IPS DF 4.7 (cell line): ENCODE results near the gene SLX9.

ENCODE experiments used
- DNase-seq: peaks from one replicate; pipeline ENCODE4 v3.0.0-alpha.2; 2013; ENCODE audit warnings: low spot score; ENCODE audit errors: extremely low read depth

Gene SLX9, protein sequence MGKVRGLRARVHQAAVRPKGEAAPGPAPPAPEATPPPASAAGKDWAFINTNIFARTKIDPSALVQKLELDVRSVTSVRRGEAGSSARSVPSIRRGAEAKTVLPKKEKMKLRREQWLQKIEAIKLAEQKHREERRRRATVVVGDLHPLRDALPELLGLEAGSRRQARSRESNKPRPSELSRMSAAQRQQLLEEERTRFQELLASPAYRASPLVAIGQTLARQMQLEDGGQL

DNA sequence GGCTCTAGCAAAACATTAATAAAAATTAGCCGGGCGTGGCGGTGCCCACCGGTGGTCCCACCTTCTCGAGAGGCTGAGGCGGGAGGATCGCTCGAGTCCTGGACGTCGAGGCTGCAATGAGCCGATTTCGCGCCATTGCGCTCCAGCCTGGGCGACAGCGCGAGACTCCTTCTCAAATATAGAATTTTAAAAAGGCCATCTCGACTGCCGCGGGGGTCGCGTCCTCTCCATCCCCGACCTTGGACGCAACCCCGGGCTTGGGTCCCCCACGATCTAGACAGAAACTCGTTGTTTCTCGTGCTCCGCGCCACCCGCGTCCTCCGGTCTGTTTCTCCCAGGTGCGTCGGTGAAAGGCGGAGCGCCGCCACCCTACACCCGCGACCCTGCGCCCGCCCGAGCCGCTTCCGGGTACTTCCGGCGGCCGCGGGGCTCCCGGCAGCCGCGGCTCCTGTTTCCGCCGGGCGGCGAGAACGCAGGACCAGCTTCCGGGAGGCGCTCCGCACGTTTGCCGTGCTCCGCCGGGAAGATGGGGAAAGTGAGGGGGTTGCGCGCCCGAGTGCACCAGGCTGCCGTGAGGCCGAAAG lies at the start of gene SLX9:
SLX9 (plus strand) TSS at position 498 of the 584 bp plus-strand sequence; CDS start at position 527, 29 bp downstream.
- peak; percentile 36 for DNase-seq

DNA sequence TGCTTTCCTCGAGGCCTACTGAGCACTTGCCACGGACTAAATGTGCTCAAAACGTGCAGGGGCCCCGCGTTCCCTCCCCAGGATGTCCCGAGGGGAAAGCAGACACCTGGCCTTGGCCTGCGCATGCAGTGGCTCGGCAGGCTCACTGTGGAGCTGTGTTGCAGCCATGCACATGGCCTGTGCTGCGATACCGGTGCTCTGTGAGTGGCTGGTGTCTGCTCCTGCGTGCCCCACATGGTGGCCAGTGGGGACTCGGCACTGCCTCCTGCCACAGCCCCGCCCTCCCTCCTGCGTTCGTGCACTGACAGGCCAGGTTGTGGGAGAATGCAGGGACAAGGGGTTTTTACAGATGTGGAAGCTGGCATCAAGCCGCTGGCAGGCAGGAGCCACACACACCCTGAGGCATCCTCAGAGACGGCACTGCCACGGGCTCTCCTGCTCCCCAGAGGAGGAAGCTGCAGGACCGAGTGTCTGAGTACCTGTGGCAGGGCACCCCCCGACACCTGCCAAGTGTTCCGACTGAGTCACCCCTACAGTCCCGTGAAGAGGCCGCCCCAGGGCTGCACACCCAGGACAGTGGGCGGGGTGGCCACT lies 49.4 kb upstream of the SLX9 start:
- DNase-seq = no peak

DNA sequence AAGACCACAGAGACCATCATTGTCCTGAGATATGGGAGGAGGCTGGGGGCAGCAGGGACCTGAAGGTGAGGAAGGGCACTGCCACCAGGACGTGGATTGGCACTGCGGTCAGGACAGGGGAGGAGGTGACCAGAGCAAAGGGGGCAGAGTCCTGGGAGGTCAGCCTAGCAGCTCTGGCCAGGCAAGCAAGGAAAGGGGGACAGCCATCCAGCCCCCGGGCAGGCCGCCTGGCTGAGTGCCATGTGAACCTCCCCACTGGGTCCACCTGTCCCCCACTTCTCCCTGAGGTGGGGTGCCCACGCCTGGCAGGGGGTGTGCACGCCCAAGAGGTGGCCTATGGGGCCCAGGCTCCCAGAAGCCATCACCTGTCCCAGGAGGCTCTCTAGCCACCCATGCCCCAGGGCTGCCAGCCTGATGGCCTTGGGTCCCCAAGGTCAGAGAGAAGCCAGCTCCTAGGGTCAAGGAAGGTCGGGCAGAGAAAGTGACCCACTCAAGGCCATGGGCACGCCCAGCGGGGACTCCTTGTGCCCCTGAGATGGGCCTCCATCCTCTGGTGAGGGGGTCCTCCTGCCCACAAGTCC lies 48.8 kb upstream of the SLX9 start:
- DNase-seq = no peak

DNA sequence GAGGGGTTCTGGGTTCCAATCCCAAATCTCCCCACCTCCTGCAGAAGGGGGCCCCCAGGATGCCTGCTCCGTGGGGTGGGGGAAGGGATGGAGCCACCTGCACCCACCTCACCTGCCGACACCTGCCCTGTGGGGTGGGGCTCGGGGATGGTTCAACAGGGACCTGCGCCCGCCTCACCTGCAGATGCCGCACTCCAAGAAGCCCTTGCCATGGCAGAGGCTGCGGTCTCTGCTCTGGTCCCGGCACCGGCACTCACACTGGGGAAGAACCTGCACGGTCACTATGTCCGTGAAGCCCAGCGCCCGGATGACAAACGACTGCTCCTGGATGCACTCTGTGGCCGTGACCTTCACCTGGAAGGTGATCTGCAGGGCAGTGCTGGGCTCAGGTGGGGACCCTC lies 48.2 kb upstream of the SLX9 start:
- no peak for DNase-seq

DNA sequence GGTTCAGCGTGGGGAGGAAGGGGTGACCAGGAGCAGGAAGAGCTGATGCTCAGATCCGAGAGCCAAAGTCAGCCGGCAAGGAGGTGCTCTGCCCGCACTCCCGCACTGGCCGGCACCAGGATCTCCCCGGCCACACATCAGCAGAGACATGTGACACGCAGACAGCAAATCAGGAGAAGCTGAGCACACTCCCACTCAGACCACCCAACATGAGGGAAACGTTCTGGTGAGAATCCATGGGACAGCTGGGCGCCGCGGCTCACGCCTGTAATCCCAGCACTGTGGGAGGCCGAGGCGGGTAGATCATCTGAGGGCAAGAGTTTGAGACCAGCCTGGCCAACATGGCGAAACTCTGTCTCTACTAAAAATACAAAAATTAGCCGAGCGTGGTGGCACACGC lies 47.7 kb upstream of the SLX9 start:
- DNase-seq = no peak

DNA sequence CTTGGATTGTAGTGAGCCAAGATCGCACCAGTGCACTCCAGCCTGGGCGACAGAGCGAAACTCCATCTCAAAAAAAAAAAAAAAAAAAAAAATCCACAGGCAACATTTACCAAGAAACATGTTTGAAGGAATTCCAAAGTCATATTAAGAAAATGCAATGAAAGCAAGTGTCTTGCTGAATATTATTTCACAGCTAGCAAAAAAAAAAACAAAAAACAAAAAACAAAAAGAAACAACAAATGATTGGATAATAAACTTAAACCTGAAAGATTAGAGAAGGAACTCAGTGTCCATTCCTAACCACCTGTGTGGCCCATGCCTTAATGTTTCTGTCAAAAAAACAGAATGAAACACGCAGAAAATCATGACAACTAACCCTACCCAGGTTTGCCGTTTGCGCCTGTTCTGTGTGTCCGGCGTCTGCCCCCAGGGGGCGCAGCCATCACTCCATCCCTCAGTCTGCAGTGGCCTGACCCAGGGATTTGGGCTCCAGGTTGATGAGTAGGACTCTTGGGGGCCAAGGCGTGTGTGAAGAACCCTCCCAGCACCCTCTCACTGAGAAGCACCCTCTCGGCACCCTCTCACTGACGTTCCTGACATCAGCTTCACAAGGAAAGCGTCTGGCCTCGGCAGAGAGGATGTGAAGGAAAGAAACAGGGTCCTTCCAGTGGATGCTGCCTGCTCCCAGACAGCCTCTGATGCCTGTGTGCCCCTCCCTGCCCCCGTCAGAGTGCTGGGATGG lies 47.1 kb upstream of the SLX9 start:
- DNase-seq = no peak

DNA sequence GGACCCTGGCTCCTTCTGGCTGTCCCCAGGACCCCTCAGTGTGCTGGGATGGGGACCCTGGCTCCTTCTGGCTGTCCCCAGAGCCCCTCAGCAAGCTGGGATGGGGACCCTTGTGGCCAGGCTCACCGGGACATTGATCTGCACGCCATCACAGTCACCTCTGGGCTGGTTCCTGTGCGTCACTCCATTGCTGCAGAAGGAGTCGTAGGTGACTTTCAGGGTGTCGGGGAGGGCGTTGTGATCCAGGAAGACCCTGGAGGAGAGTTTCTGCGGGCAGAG lies 46.6 kb upstream of the SLX9 start:
- no peak for DNase-seq

DNA sequence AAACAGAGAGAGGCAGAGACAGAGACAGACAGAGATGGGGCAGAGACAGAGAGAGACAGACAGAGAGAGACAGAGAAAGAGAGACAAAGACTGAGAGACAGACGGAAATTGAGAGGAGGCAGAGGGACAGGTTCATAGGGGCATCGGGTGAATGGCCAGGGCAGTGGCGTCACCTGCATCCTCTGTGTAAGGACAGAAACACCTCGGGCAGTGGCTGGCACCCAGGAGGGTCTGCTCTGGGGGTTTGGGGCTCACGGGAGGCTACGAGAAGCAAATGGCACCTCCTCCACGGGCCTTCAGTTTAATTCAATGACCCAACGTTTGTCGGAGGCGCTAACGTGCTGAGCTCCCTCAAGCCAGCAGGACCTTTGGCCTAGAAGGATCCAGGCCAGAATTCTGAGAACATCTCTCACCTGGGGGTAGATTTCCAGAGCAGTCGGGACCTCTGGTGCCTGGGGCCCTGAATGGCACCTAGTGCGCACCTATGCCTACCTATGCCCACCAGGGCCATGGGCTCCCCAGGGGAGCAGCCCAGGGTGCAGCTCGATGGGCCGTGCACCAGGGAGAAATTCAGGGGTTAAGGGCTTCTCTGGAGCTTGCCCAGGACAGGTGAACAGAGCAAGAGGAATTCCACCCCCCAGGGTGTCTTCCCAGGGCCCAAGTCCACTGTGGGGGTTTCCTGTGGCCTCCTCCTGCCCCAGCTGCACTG lies 45.7 kb upstream of the SLX9 start:
- DNase-seq = no peak

DNA sequence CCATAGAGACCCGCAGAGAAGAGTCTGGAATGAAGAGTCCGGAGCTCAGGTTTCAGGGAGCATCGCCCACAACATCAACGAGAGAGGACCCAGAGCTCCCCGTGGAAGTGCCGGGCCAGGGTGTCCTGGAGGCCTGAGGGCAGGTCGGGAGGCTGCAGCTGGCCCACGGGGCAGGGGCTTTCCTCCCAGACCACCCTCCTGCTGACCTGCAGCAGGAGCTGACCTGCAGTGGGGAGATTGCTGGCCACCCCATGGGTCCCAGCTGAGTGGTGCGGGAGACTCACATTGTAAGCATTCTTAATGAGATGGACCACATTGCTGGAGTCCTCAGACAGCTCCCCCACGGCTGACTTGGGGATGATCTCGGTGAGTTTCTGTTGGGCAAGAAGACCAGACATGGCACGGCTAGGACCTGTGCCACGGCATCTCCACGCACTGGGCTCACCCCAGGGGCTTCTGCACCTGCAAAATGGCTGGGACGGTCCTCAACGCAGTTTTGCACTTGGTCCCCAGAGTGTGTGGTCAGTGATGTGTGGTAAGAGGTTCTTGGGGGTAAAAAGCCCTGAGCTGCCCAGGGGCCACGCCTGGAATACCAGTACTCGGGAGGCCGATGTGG lies 45.0 kb upstream of the SLX9 start:
- DNase-seq = no peak

DNA sequence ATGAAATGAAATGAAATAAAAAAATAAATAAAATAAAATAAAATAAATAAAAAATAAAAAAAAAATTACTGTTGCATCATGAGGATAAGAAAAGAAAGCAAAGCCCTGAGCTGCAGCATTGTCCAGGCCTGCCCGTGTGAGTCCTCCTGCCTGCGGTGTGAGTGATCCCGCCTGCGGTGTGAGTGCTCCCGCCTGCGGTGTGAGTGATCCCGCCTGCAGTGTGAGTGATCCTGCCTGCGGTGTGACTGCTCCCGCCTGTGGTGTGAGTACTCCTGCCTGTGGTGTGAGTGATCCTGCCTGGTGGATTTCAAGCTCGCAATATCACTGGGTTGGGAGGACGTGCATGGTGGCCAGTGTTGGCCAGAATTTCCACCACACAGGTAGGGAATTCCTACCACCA lies 44.0 kb upstream of the SLX9 start:
- no peak for DNase-seq

DNA sequence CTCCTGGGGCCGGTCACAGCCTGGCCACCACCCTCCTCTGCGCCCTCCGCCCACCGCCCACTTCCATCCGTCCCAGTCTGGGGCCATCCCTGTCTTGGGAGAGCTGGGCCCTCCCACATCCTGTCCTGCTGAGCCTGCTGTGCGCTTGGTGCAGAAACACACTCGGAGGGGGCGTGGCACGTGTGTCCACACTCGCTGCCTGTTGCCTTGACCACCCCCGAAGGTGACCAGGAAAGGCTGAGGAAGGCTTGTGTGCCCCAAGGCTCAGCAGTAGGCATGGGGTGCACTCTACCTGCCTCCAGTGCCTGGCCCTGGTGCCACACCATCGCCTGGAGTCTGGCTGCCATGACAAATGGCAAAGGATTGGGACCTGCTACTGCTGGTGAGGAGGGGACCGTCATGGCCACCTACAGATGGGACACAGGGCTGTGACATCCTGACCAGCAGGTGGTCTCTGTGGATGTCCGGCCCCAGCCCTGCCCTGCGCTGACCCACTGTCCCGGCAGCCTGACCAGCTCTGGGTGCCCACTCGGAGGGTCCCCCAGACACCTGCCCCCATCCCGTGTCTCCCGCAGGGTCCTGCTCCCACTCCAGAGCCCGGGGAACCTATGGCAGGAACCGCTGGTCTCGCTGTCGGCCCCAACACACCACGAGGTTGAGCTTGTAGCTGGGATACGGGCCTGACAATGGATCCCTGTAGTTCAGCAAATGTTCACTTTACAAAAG lies 43.1 kb upstream of the SLX9 start:
- DNase-seq = no peak

DNA sequence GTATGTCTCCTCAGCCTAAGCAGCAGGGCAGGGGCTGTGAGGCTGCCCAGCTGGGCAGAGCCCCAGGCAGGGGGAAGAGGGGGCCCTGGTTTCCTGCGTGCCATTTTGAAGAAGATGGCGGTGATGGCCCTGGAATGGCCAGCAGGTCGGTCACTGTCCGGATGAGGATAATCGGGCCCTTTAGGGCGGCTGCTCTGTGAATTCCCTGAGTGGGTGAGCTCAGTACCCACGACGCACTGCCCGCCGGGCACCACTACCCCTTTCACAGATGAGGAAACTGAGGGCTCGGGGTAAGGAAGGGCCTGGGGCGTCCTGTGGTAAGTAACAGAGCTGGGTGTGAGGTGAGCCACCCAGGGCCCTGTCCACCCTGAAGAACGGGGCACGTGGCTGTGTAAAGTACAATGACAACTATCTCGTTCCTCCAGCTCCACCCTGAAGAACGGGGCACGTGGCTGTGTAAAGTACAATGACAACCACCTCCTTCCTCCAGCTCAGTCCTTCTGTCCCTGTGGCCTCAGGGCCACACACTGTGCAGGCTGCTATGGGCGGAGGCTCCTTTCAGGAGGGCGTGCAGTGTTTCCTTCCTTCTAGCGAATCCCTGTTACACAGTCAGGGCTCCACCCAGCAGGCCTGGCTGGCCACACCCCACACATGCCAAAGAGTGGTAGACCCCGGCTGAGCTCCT lies 42.4 kb upstream of the SLX9 start:
- no peak for DNase-seq

DNA sequence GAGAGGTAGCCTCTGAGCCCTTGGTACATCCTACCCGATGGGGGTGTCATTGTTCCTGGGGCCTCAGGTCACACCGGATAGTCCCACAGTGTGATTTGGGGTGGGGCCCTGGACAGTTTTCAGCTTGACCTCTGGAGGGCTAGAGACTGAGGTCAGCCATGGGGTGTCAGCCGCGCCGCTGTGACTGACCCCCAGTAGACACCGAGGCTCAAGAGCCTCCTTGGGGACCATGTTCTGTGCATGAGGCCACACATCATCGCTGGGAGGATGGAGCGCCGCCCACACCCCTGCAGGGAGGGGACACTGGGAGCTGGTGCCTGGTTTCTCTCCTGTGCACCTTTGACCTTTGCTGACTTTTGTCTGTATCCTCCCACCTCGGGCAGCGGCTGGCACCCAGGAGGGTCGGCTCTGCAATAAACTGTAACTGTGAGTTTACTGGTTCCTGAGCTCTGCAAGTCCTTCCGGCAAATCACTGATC lies 41.8 kb upstream of the SLX9 start:
- no peak for DNase-seq

DNA sequence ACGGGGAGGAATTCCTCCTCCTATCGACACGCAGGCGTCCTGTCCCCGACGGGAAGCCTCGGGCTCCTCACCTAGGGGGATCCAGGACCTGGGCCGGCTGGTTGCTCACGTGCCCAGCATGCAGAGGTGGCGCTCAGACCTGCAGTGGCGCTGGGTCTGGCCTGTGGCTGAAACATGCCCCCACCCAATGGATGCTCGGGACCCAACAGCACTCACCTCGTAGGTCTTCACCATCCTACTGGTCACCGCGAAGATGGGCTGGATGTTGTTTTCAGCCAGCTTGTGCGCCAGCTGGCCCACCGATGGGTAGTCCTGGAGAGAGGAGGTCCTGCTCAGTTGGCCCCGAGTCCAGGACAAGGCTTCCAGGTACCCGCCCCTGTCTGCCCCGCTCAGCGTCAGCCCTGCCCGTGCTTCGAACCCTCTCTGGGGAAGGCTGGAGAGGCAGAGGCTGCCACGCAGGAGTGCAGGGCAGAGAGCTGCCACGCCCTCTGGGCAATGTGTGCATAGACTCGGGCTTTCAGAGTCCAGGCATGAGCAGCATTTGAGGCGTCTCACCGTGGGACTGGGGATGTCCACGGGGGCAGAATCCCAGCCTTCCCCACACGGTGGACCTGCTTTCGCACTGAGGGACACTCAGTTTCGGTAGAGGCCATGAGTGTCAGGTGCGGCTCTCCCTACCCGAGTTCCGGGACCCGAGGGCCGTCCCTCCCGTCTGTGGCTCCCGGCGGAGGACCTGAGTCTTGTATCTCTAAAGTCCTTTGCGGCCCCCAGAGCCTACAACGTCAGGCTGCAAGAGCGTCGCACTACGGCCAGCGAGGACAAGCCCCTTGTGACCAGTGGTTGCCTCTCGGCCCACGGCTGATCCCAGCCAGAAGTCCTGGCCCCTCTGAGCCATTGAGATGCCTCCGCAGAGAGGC lies 40.7 kb upstream of the SLX9 start:
- DNase-seq = no peak

DNA sequence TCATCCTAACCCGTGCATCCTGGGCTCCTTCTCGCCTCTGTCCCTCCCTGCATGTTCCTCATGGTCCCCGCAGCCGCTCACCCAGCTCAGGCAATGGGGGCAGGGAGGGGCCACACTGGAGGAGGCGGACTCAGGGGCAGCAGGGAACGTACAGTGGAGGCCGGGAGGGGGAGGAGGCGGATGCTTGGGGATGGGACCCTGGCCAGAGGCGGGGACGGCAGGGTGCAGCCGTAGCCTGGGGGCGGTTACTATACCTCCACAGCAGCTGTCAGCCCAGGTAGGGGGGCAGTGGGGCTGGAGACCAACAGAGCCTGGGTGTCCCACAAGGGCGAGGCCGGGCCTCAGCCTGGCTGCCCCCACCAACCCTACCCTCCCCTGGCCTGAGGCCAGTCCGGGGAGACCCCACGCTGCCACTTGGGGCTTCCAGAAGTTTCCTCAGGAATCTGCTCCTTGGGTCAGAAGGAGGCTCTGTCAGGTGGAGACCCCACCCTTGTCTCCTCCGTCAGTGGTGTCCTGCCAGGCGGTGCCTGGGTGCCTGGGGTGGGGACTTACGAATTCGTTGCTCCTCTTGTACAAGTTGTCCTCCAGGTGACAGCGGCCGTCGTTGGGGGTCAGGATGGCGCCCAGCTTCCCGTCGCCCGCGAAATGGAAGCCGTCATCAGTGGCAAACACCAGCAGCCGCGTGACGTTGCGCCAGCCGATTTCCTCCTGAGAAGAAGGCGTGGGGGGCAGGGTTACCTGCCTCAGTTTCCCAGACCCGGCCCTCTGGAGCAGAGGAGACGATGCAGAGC lies 39.9 kb upstream of the SLX9 start:
- no peak for DNase-seq

DNA sequence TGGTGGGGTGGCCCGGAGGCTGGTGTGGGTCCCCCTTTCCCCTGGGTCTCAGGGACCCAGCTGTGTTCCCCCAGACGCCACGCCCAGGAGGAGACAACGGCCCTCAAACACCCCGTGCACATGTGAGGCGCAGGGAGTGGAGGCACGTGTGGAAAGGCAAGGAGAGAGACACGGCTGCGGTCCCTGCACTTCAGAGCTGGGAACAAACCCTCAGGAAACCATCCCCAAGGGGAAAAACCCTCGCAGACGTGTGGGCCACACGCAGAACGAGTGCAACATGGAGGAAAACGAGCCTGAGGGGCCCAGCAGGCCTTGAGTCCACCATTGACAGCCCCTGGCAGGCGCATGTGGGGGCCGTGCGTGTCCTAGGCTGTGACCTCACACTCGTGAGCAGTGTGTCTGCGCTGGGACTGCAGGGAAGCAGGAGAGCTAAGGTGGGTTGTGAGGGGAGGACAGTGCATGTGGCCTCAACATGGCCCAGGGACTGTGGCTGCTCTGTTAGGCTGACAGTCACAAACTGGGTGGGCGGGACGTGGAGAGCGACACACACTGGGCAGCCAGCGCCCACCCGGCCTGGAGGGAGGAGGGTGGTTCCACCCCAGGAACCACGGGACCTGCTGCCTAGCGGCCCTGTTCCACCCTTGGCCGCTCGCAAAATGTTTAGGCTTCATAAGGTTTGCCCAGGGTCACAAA lies 39.1 kb upstream of the SLX9 start:
- DNase-seq = no peak

DNA sequence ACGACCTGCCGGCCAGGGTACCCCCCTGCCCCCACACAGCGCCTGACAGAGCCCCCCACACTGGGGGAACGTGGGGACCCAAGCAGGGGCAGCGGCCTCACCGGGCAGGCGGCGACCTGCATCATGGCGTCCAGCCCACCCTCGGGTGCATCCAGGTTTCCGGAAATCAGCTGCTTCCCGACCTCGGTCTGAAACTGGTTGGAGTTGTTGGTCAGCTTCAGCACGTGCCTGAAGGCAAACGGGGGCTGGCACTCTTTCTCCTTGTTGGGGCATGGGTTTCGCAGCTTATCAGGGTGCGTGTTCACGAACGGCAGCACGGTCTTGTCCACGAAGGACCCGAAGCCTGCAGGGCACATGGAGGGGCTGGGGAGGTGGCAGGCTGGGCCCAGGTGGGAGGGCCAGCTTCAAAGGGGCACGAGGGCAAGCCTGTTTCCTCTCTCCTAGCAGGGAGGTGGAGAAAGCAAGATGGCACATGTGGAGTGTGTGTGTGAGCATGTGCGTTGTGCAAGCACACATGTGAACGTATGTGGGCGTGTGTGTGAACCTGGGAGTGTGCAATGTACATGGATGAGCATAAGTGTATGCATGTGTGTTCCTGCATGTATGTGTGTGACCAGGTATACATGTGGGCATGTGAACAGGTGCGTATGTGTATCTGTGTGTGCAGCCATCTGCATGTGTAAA lies 38.3 kb upstream of the SLX9 start:
- no peak for DNase-seq
